OCI-LY7 (cell line): ENCODE measurements around the gene C18orf32.

ENCODE experiments used
- EZH2phosphoT487 ChIP-seq: fragments of 200-600 bp; sonication (generic); IDR thresholded peaks from 2 replicates; pipeline ENCODE4 v1.6.1; 2018; ENCODE audit warnings: low read depth, borderline replicate concordance, mild to moderate bottlenecking, mixed run types, antibody characterized with exemption, low read length, moderate library complexity, mixed read lengths
- TF ChIP-seq, protein P1 (sequence below): fragments of 200-600 bp; sonication (generic); conservative IDR thresholded peaks from 2 replicates; pipeline ENCODE4 v1.5.1; 2014; ENCODE audit warnings: mild to moderate bottlenecking, antibody characterized with exemption, low read length, moderate library complexity, mixed read lengths

DNA sequence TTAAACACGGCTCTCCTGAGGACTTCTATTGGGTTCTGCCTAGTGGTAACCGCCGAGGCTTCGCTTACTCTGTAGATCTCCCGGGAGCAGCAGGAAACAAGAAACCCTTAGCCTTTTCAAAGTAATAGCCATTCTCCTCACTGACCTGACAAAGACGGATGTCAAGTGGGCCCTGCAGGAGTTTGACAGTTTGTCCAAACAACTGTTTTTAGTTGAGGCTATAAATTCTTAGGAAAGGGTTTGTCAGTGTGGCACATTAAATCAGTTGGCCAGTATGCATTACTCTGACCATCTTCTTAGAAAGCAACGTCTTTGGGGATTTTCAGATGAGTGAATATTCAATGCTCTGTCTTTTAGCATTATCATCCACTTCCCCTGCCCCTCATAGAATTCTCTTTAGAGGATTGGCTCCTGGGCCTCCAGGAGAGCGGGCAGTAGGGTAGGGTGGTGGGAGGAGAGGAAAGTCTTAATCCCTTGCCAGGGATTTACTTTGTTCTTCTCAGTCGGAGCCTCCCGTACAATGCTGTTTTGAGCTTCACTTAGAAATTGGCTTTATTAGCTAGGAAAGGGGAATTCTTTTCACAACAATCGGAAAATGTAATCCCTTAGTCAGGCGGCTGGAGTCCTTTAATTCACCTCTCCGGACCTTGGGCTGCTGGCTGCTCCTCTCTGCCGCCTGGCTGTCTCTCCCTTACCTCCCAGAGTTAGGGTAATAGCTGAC lies 13.3 kb upstream of the C18orf32 start:
- TF ChIP-seq, protein P1, sequence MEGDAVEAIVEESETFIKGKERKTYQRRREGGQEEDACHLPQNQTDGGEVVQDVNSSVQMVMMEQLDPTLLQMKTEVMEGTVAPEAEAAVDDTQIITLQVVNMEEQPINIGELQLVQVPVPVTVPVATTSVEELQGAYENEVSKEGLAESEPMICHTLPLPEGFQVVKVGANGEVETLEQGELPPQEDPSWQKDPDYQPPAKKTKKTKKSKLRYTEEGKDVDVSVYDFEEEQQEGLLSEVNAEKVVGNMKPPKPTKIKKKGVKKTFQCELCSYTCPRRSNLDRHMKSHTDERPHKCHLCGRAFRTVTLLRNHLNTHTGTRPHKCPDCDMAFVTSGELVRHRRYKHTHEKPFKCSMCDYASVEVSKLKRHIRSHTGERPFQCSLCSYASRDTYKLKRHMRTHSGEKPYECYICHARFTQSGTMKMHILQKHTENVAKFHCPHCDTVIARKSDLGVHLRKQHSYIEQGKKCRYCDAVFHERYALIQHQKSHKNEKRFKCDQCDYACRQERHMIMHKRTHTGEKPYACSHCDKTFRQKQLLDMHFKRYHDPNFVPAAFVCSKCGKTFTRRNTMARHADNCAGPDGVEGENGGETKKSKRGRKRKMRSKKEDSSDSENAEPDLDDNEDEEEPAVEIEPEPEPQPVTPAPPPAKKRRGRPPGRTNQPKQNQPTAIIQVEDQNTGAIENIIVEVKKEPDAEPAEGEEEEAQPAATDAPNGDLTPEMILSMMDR = no peak
- TF ChIP-seq EZH2phosphoT487 = no peak
